Caco-2 (cell line): ENCODE results near the gene SMYD3. TPM values are rescaled to one million over a fixed set of nuclear protein-coding genes. Genes with fewer than 3 reads are reported as not detected.

Source experiments
- BruUV-seq: library from RNA; stranded (reverse); fragments of 400-500 nt; replicated peaks from 2 replicates; lab custom pipeline; 2021; lab: Mats Ljungman, UMichigan
- CTCF ChIA-PET: fragments of 300-600 bp; sonication (Branson Sonifier 250); formaldehyde crosslinking; loops from one replicate; lab custom pipeline; 2022; ENCODE audit warnings: antibody characterized with exemption; lab: Charles Lee
- POLR2A ChIA-PET: fragments of 300-600 bp; sonication (Branson Sonifier 250); formaldehyde crosslinking; loops from one replicate; lab custom pipeline; 2022; ENCODE audit warnings: antibody characterized with exemption; lab: Charles Lee
- DNase-seq, 2 experiments: peaks; one replicate each; pipeline versions ENCODE4 v3.0.0 to v3.0.0-alpha.2; 2020 to 2022
- H3K27me3 ChIP-seq: replicated peaks from 2 replicates; pipeline ENCODE4 v1.6.0; 2011; ENCODE audit warnings: low read length; ENCODE audit not compliant: control insufficient read depth, insufficient read depth
- H3K36me3 ChIP-seq: 2 replicates; pipeline ENCODE4 v1.5.1; 2011; ENCODE audit warnings: low read length; ENCODE audit not compliant: control insufficient read depth, insufficient read depth
- H3K4me1 ChIP-seq: fragments of 250-450 bp; sonication (Bioruptor Pico); 2 replicates; pipeline ENCODE4 v1.5.1; 2020; ENCODE audit warnings: mild to moderate bottlenecking
- H3K4me3 ChIP-seq: 2 replicates; pipeline ENCODE4 v1.5.1; 2011; ENCODE audit warnings: low read depth, mild to moderate bottlenecking, control low read depth, low read length
- H3K9me3 ChIP-seq: fragments of 250-450 bp; sonication (Bioruptor Pico); 2 replicates; pipeline ENCODE4 v1.5.1; 2020; ENCODE audit warnings: mild to moderate bottlenecking, moderate library complexity
- H3K27ac Mint-ChIP-seq: one replicate; pipeline ENCODE4 v1.8.0; 2022; ENCODE audit warnings: mixed read lengths; ENCODE audit not compliant: unreplicated experiment
- H3K27me3 Mint-ChIP-seq: one replicate; pipeline ENCODE4 v1.8.0; 2022; ENCODE audit warnings: mixed read lengths; ENCODE audit not compliant: insufficient read depth, unreplicated experiment
- H3K36me3 Mint-ChIP-seq: one replicate; pipeline ENCODE4 v1.8.0; 2022; ENCODE audit warnings: mild to moderate bottlenecking, mixed read lengths; ENCODE audit not compliant: insufficient read depth, unreplicated experiment
- H3K4me1 Mint-ChIP-seq: one replicate; pipeline ENCODE4 v1.8.0; 2022; ENCODE audit warnings: low read depth, mixed read lengths; ENCODE audit not compliant: unreplicated experiment
- H3K4me3 Mint-ChIP-seq: one replicate; pipeline ENCODE4 v1.8.0; 2022; ENCODE audit warnings: mild to moderate bottlenecking, moderate library complexity, mixed read lengths; ENCODE audit not compliant: unreplicated experiment
- H3K9me3 Mint-ChIP-seq: one replicate; pipeline ENCODE4 v1.8.0; 2022; ENCODE audit warnings: mixed read lengths; ENCODE audit not compliant: unreplicated experiment
- CTCF ChIP-seq, 2 experiments: fragments of 200-600 bp in 1 of 2; IDR thresholded peaks; 1 replicate in 1 of 2; 2 replicates in 1 of 2; pipeline versions ENCODE4 v1.5.1 to v1.8.0; 2011 to 2022; ENCODE audit warnings: antibody characterized with exemption in 1 of 2, control low read depth in 1 of 2, inconsistent platforms in 1 of 2, low read depth in 1 of 2, low read length in 1 of 2, mild to moderate bottlenecking in 1 of 2, moderate library complexity in 1 of 2; ENCODE audit not compliant: insufficient read depth in 1 of 2, severe bottlenecking in 1 of 2, unreplicated experiment in 1 of 2
- intact Hi-C: fragments of 100-400 bp; cut with micrococcal nuclease; formaldehyde crosslinking; loops from one replicate; pipeline ENCODE4 v1.10.0; 2022; ENCODE audit not compliant: unreplicated experiment
- total RNA-seq: library from RNA; stranded (reverse); gene quantifications from 2 replicates; pipeline ENCODE4 v1.2.3, GENCODE V29; 2022

The SMYD3 gene
- total RNA-seq, 1 experiment from 2014 or later = 33.0 TPM

GRCh38 chr1:246169019-246169418 lies 338.1 kb downstream of the SMYD3 start:
- H3K27me3 ChIP-seq = no peaks in the 10 kb centered on the region
- intact Hi-C loops = no loop called here
- Mint-ChIP-seq H3K27ac (no peak overlapping the region), H3K9me3 (peaks cover 7% of the 10 kb centered on the region), H3K4me1 (peaks cover 19% of the 10 kb centered on the region), H3K4me3 (no peak overlapping the region), H3K27me3 (no peaks in the 10 kb centered on the region), H3K36me3 (no peaks in the 10 kb centered on the region)
- CTCF ChIA-PET = no interaction called here
- no TSS peak for BruUV-seq
- no peak overlapping the region for H3K4me3 ChIP-seq
- no peak for DNase-seq
- no peaks in the 10 kb centered on the region for H3K4me1 ChIP-seq
- POLR2A ChIA-PET = no interaction called here
- TF ChIP-seq CTCF (IDR thresholded peaks at IDR 0.05; ENCODE audit: insufficient read depth in 1 of 2, low read depth in 1 of 2, low read length in 1 of 2, severe bottlenecking in 1 of 2, unreplicated experiment in 1 of 2) = no peak
- H3K9me3 ChIP-seq = no peaks in the 10 kb centered on the region
- H3K36me3 ChIP-seq = no peaks in the 10 kb centered on the region

DNA sequence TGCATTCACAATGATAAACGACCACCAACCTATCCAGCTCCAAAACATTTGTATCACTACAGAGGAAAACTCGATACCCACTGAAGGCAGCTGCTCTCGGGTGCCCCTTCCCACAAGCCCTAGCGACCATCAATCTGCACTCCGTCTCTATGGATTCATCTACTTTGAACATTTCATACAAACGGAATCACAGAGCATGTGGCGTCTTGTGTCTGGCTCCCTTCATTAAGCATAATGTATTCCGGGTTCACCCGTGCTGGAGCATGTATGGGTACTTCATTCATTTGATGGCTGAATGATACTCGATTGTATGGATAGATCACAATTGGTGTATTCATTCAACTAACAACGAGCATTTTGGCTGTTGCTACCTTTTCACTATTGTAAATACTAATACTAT lies 340.2 kb downstream of the SMYD3 start:
- no TSS peak for BruUV-seq
- Mint-ChIP-seq H3K4me1 (peaks cover 19% of the 10 kb centered on the region), H3K4me3 (no peak overlapping the region), H3K36me3 (no peaks in the 10 kb centered on the region), H3K27ac (peak overlapping the region; percentile 51), H3K27me3 (no peaks in the 10 kb centered on the region), H3K9me3 (no peaks in the 10 kb centered on the region)
- no peaks in the 10 kb centered on the region for H3K9me3 ChIP-seq
- ChIA-PET POLR2A (no interaction called here), CTCF (no interaction called here)
- no peaks in the 10 kb centered on the region for H3K36me3 ChIP-seq
- H3K4me1 ChIP-seq = no peaks in the 10 kb centered on the region
- no peak for DNase-seq
- intact Hi-C loops = no loop called here
- H3K4me3 ChIP-seq = no peak overlapping the region
- no peaks in the 10 kb centered on the region for H3K27me3 ChIP-seq
- no peak for TF ChIP-seq CTCF (IDR thresholded peaks at IDR 0.05; ENCODE audit: insufficient read depth in 1 of 2, low read depth in 1 of 2, low read length in 1 of 2, severe bottlenecking in 1 of 2, unreplicated experiment in 1 of 2)

- intact Hi-C loops = no loop called here
- Histone ChIP-seq H3K9me3 (no peaks in the 10 kb centered on the region), H3K4me3 (no peak overlapping the region), H3K4me1 (no peaks in the 10 kb centered on the region), H3K36me3 (no peaks in the 10 kb centered on the region), H3K27me3 (no peaks in the 10 kb centered on the region)
- peak overlapping the region; percentile 51 for H3K27ac Mint-ChIP-seq
- no peaks in the 10 kb centered on the region for H3K9me3 Mint-ChIP-seq
- ChIA-PET POLR2A (no interaction called here), CTCF (no interaction called here)
- no peaks in the 10 kb centered on the region for H3K27me3 Mint-ChIP-seq
- BruUV-seq = no TSS peak
- peak overlapping the region; percentile 15 for H3K4me3 Mint-ChIP-seq
- no peaks in the 10 kb centered on the region for H3K36me3 Mint-ChIP-seq
- no peak for TF ChIP-seq CTCF (IDR thresholded peaks at IDR 0.05; ENCODE audit: insufficient read depth in 1 of 2, low read depth in 1 of 2, low read length in 1 of 2, severe bottlenecking in 1 of 2, unreplicated experiment in 1 of 2)
- peaks cover 19% of the 10 kb centered on the region for H3K4me1 Mint-ChIP-seq
- peak in 1 of 2 experiments; percentile 23 for DNase-seq
These were observed 341.0 kb downstream of the SMYD3 start for GRCh38 chr1:246165826-246166709.
